Uterus (tissue), 4 donors: Measurements from ENCODE around the gene MAP4K5. TPM values are rescaled to one million over a fixed set of nuclear protein-coding genes. Genes with fewer than 3 reads are reported as not detected.

ENCODE experiments used
- DNase-seq, 2 donors: peaks; one replicate each; pipeline ENCODE4 v3.0.0-alpha.2; 2019 to 2020
- H3K27ac ChIP-seq, 2 donors: fragments of 200-600 bp; sonication (generic); 1 replicate in 1 of 2; 2 replicates in 1 of 2; pipeline ENCODE4 v1.5.1; 2016 to 2018
- H3K27me3 ChIP-seq, 2 donors: fragments of 200-600 bp; sonication (generic); one replicate each; pipeline ENCODE4 v1.5.1; 2018 to 2019; ENCODE audit warnings: control low read depth in 1 of 2
- H3K36me3 ChIP-seq, 2 donors: fragments of 200-600 bp; sonication (generic); one replicate each; pipeline ENCODE4 v1.5.1; 2019; ENCODE audit warnings: control low read depth in 1 of 2
- H3K4me1 ChIP-seq, 2 donors: fragments of 200-600 bp; sonication (generic); one replicate each; pipeline ENCODE4 v1.5.1; 2018 to 2019; ENCODE audit warnings: control low read depth in 1 of 2
- H3K4me3 ChIP-seq, 2 donors: fragments of 200-600 bp; sonication (generic); 1 replicate in 1 of 2; 2 replicates in 1 of 2; pipeline ENCODE4 v1.5.1; 2018 to 2019; ENCODE audit warnings: mild to moderate bottlenecking in 1 of 2
- H3K9me3 ChIP-seq, 2 donors: fragments of 200-600 bp; sonication (generic); one replicate each; pipeline ENCODE4 v1.5.1; 2019; ENCODE audit warnings: control low read depth in 1 of 2
- POLR2A ChIP-seq, 2 donors: fragments of 450-650 bp; IDR thresholded peaks; one replicate each; pipeline ENCODE4 v1.6.1; 2016; ENCODE audit warnings: antibody characterized with exemption in 2 of 2, mild to moderate bottlenecking in 1 of 2, moderate library complexity in 1 of 2
- intact Hi-C: fragments of 100-400 bp; cut with DNase I; formaldehyde crosslinking; loops from one replicate; pipeline ENCODE4 v1.15.1; 2023; ENCODE audit warnings: low total_unique reads
- total RNA-seq, 4 donors: library from RNA; depleted of rRNA in 3 of 4; stranded (reverse); fragments of >200 nt in 3 of 4; gene quantifications; one replicate each; pipeline versions ENCODE4 v1.1.0 to v1.2.4, GENCODE V29; 2014 to 2023
- TF ChIP-seq, protein P1 (sequence below), 4 experiments: fragments of 200-600 bp in 2 of 4; fragments of 450-650 bp in 2 of 4; sonication (generic) in 2 of 4; IDR thresholded peaks; one replicate each; pipeline ENCODE4 v1.5.1; 2016 to 2019; ENCODE audit warnings: antibody characterized with exemption in 4 of 4, mild to moderate bottlenecking in 2 of 4, moderate library complexity in 1 of 4
- donor health status: DM: yes; HTN: yes; CAD: no.

MAP4K5 gene
- total RNA-seq, 4 donors from 2014 or later = 44.6 to 179 (median 97.8) TPM

DNA sequence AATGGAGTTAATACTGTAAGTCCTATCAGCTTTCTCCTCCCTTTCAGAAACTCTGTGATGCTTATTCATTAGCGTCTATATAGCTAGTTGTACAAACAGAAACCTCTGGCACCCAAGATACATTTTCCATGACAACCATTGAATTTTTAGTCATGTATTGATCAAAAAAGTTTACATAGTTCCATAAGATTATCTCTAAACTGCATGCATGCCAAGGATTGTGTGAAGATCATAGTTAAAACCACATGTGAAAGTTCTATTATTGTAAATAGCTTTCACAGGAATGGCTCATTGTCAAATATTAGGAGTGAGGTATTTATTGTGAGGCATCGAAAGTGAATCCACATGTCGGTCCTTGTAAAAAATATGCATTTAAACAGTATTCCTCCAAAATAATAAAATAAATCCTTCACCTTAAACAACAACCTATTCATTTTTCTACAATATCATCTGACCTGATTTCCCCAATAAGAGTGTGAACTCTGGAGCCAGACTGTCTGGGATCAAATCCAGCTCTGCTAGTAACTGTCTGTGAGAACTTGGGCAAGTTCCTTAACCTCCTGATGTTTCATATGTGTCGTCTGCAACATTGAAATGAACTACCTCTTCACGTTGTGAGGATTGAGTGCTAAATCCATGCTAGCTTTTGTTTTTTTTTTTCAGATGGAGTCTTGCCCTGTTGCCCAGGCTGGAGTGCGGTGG lies 125.1 kb downstream of the MAP4K5 start:
- intact Hi-C loops = no loop called here
- TF ChIP-seq, protein P1, sequence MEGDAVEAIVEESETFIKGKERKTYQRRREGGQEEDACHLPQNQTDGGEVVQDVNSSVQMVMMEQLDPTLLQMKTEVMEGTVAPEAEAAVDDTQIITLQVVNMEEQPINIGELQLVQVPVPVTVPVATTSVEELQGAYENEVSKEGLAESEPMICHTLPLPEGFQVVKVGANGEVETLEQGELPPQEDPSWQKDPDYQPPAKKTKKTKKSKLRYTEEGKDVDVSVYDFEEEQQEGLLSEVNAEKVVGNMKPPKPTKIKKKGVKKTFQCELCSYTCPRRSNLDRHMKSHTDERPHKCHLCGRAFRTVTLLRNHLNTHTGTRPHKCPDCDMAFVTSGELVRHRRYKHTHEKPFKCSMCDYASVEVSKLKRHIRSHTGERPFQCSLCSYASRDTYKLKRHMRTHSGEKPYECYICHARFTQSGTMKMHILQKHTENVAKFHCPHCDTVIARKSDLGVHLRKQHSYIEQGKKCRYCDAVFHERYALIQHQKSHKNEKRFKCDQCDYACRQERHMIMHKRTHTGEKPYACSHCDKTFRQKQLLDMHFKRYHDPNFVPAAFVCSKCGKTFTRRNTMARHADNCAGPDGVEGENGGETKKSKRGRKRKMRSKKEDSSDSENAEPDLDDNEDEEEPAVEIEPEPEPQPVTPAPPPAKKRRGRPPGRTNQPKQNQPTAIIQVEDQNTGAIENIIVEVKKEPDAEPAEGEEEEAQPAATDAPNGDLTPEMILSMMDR (IDR thresholded peaks at IDR 0.05) = no peak
- TF ChIP-seq POLR2A (IDR thresholded peaks at IDR 0.05) = no peak
- Histone ChIP-seq H3K36me3 (no peaks in the 10 kb centered on the region), H3K4me3 (no peak overlapping the region), H3K4me1 (no peaks in the 10 kb centered on the region), H3K27me3 (no peaks in the 10 kb centered on the region), H3K9me3 (no peaks in the 10 kb centered on the region), H3K27ac (no peak overlapping the region)
- DNase-seq = no peak

DNA sequence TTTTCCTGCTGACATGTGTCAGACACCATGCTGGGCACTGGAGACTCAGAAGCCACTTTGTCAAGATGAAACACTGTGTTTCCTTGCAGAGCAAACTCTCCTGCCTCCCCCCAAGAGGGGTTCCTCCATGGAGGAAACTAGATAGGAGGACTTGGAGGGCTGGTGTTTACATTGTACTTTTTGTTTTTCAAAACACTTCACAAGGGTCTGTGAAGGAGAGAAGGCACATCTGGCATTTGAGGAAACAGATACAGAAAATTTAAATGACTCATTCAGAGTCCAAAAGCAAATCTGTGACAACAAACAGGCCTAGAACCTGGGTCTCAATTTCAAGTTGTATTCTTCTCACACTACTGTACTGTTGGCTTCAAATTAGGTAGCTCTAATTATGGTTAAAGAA lies 128.9 kb downstream of the MAP4K5 start:
- Histone ChIP-seq H3K36me3 (no peaks in the 10 kb centered on the region), H3K9me3 (no peaks in the 10 kb centered on the region), H3K27ac (peak overlapping the region in 1 of 2 donors; percentile 14), H3K27me3 (no peaks in the 10 kb centered on the region), H3K4me3 (no peak overlapping the region), H3K4me1 (no peaks in the 10 kb centered on the region)
- no peak for DNase-seq
- no peak for TF ChIP-seq POLR2A (IDR thresholded peaks at IDR 0.05)
- TF ChIP-seq, protein P1 (IDR thresholded peaks at IDR 0.05) = no peak
- intact Hi-C loops = no loop called here

GRCh38 chr14:50402965-50403364 lies 129.4 kb downstream of the MAP4K5 start:
- no peaks in the 10 kb centered on the region for H3K4me1 ChIP-seq
- intact Hi-C loops = no loop called here

GRCh38 chr14:50400461-50400860 lies 131.9 kb downstream of the MAP4K5 start:
- H3K9me3 ChIP-seq = no peaks in the 10 kb centered on the region
- TF ChIP-seq, protein P1 (IDR thresholded peaks at IDR 0.05) = no peak
- TF ChIP-seq POLR2A (IDR thresholded peaks at IDR 0.05) = no peak
- intact Hi-C loops = no loop called here
- H3K36me3 ChIP-seq = no peaks in the 10 kb centered on the region
- no peak for DNase-seq
- no peak overlapping the region for H3K4me3 ChIP-seq
- H3K27me3 ChIP-seq = no peaks in the 10 kb centered on the region
- peak overlapping the region in 1 of 2 donors; percentile 85 for H3K27ac ChIP-seq
- H3K4me1 ChIP-seq = no peaks in the 10 kb centered on the region

More at GRCh38 chr14:50402965-50403364, 129.4 kb downstream of the MAP4K5 start:
- Histone ChIP-seq H3K4me3 (no peak overlapping the region), H3K36me3 (no peaks in the 10 kb centered on the region), H3K9me3 (no peaks in the 10 kb centered on the region), H3K27me3 (no peaks in the 10 kb centered on the region), H3K27ac (peak overlapping the region in 1 of 2 donors; percentile 14)
- DNase-seq = no peak
- no peak for TF ChIP-seq POLR2A (IDR thresholded peaks at IDR 0.05)
- TF ChIP-seq, protein P1 (IDR thresholded peaks at IDR 0.05) = no peak

DNA sequence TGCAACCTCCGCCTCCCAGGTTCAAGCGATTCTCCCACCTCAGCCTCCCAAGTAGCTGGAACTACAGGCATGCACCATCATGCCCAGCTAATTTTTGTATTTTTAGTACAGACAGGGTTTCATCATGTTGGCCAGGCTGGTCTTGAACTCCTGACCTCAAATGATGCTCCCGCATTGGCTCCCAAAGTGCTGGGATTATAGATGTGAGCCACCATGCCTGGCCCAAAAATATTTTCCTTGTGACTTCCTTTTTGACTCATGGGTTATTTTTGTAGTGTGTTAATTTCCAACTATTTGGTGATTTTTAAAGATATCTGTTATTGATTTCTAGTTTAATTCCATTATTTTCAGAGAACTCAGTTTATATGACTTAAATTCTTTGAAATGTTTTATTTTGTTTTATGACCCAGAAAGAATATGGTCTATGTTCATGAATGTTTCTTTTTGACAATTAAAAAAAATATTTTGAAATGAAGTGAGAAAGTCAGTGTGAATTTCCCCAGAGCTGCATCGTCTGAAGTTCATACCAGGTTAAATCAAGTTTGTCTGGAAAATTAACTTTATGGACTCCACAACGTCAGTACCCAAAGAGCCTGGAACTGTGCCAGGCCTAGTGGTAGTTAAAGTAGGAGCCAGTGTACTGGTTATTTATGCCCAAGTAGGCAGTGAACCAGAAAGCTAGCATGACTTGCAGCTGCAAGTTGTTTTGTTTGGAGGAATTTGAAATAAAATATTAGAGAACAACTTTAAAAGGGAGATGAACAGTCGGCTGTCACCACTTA lies 132.9 kb downstream of the MAP4K5 start:
- no peaks in the 10 kb centered on the region for H3K9me3 ChIP-seq
- no peaks in the 10 kb centered on the region for H3K4me1 ChIP-seq
- TF ChIP-seq POLR2A (IDR thresholded peaks at IDR 0.05) = no peak
- TF ChIP-seq, protein P1 (IDR thresholded peaks at IDR 0.05) = no peak
- no peaks in the 10 kb centered on the region for H3K27me3 ChIP-seq
- intact Hi-C loops = loop anchor here (10.0 kb wide), 1 partner anchor 55 kb away; no protein-coding TSS in a partner anchor
- no peak overlapping the region for H3K4me3 ChIP-seq
- peak overlapping the region; percentile 12 to 85 for H3K27ac ChIP-seq
- H3K36me3 ChIP-seq = no peaks in the 10 kb centered on the region
- DNase-seq = peak; percentile 38 to 73
